HepG2 (cell line): ENCODE data around the gene HSPA1A. TPM values are rescaled to one million over a fixed set of nuclear protein-coding genes. Genes with fewer than 3 reads are reported as not detected.

ENCODE experiments used
- AFF4 ChIP-seq: sonication (generic); formaldehyde crosslinking; IDR thresholded peaks from 2 replicates; pipeline ENCODE4 v1.4.0; 2020; ENCODE audit warnings: missing genetic modification reagents
- CBX5 ChIP-seq: sonication (generic); formaldehyde crosslinking; IDR thresholded peaks from 2 replicates; pipeline ENCODE4 v1.4.0; 2020; ENCODE audit warnings: missing genetic modification reagents, borderline replicate concordance
- GPN1 ChIP-seq: sonication (generic); formaldehyde crosslinking; IDR thresholded peaks from 2 replicates; pipeline ENCODE4 v1.5.1; 2020; ENCODE audit warnings: missing genetic modification reagents, borderline replicate concordance
- GTF3A ChIP-seq: sonication (generic); formaldehyde crosslinking; conservative IDR thresholded peaks from 2 replicates; pipeline ENCODE4 v1.4.0; 2020; ENCODE audit warnings: mild to moderate bottlenecking, missing genetic modification reagents
- NFYB ChIP-seq: sonication (generic); formaldehyde crosslinking; IDR thresholded peaks from 2 replicates; pipeline ENCODE4 v1.4.0; 2020; ENCODE audit warnings: missing genetic modification reagents
- SIX1 ChIP-seq: sonication (generic); formaldehyde crosslinking; IDR thresholded peaks from 2 replicates; pipeline ENCODE4 v1.4.0; 2020; ENCODE audit warnings: missing genetic modification reagents, borderline replicate concordance
- SP1 ChIP-seq, 2 experiments: fragments of 450-650 bp in 1 of 2; sonication (generic) in 1 of 2; formaldehyde crosslinking in 1 of 2; IDR thresholded peaks; 2 replicates each; pipeline versions ENCODE4 v1.4.0 to v1.6.1; 2016 to 2020; ENCODE audit warnings: missing genetic modification reagents in 1 of 2
- THAP7 ChIP-seq: sonication (generic); formaldehyde crosslinking; IDR thresholded peaks from 2 replicates; pipeline ENCODE4 v1.8.1; 2023; ENCODE audit warnings: mild to moderate bottlenecking, missing genetic modification reagents
- ZEB1 ChIP-seq: IDR thresholded peaks from 2 replicates; pipeline ENCODE4 v1.6.1; 2012; ENCODE audit warnings: mild to moderate bottlenecking, low read depth, inconsistent platforms; ENCODE audit not compliant: insufficient replicate concordance
- ZNF253 ChIP-seq: sonication (generic); formaldehyde crosslinking; IDR thresholded peaks from 2 replicates; pipeline ENCODE4 v1.8.0; 2022; ENCODE audit warnings: mild to moderate bottlenecking, missing genetic modification reagents, borderline replicate concordance
- ZNF256 ChIP-seq: sonication (generic); formaldehyde crosslinking; conservative IDR thresholded peaks from 2 replicates; pipeline ENCODE4 v1.4.0; 2020; ENCODE audit warnings: missing genetic modification reagents
- ZNF33A ChIP-seq: sonication (generic); formaldehyde crosslinking; IDR thresholded peaks from 2 replicates; pipeline ENCODE4 v1.5.1; 2020; ENCODE audit warnings: missing genetic modification reagents, mild to moderate bottlenecking, moderate library complexity, borderline replicate concordance
- ZNF354B ChIP-seq: sonication (generic); formaldehyde crosslinking; IDR thresholded peaks from 2 replicates; pipeline ENCODE4 v1.8.0; 2022; ENCODE audit warnings: mild to moderate bottlenecking, missing genetic modification reagents
- ZNF503 ChIP-seq: sonication (generic); formaldehyde crosslinking; IDR thresholded peaks from 2 replicates; pipeline ENCODE4 v1.4.0; 2020; ENCODE audit warnings: missing genetic modification reagents
- ZNF570 ChIP-seq: sonication (generic); formaldehyde crosslinking; IDR thresholded peaks from 2 replicates; pipeline ENCODE4 v1.4.0; 2020; ENCODE audit warnings: mild to moderate bottlenecking, missing genetic modification reagents, borderline replicate concordance
- polyA plus RNA-seq, 8 experiments: library from polyadenylated mRNA; depleted of rRNA in 3 of 8; stranded (reverse) in 7 of 8; unstranded in 1 of 8; fragments of >200 nt; fragmentation: Illumina TruSeq in 4 of 8; extraction: Trizol in 4 of 8; gene quantifications; 2 replicates each; pipeline versions ENCODE4 v1.2.1 to v1.2.3, GENCODE V29; 2011 to 2016; ENCODE audit warnings: low read depth in 4 of 8, missing spikeins in 1 of 8, mixed read lengths in 1 of 8; ENCODE audit not compliant: insufficient read depth in 1 of 8
- total RNA-seq, 5 experiments: library from RNA; depleted of rRNA; stranded (reverse); fragments of >200 nt; fragmentation: Illumina TruSeq; extraction: Trizol; gene quantifications; 2 replicates each; pipeline ENCODE4 v1.2.3, GENCODE V29; 2016; ENCODE audit warnings: low read depth in 1 of 5
- TF ChIP-seq, protein P1 (sequence below): sonication (generic); formaldehyde crosslinking; IDR thresholded peaks from 2 replicates; pipeline ENCODE4 v1.8.0; 2022; ENCODE audit warnings: mild to moderate bottlenecking, missing genetic modification reagents

HSPA1A gene
- total and polyA plus RNA-seq, 2 of the 13 experiments (the other 11 are each of a cell fraction or from before 2014, with no cell fraction given): 44.5 to 85.0 TPM

- TF ChIP-seq THAP7 (CRISPR knock-in tag): no peak
- TF ChIP-seq ZNF503 (CRISPR knock-in tag): no peak
- no peak for TF ChIP-seq ZNF256
- no peak for TF ChIP-seq GPN1 (CRISPR knock-in tag)
- no peak for TF ChIP-seq NFYB (CRISPR knock-in tag)
- no peak for TF ChIP-seq AFF4 (CRISPR knock-in tag)
- no peak for TF ChIP-seq ZEB1
- TF ChIP-seq, protein P1, sequence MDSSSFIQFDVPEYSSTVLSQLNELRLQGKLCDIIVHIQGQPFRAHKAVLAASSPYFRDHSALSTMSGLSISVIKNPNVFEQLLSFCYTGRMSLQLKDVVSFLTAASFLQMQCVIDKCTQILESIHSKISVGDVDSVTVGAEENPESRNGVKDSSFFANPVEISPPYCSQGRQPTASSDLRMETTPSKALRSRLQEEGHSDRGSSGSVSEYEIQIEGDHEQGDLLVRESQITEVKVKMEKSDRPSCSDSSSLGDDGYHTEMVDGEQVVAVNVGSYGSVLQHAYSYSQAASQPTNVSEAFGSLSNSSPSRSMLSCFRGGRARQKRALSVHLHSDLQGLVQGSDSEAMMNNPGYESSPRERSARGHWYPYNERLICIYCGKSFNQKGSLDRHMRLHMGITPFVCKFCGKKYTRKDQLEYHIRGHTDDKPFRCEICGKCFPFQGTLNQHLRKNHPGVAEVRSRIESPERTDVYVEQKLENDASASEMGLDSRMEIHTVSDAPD (CRISPR knock-in tag): no peak
- no peak for TF ChIP-seq GTF3A (CRISPR knock-in tag)
- TF ChIP-seq CBX5 (CRISPR knock-in tag): no peak
- no peak for TF ChIP-seq ZNF33A (CRISPR knock-in tag)
- no peak for TF ChIP-seq ZNF253 (CRISPR knock-in tag)
- TF ChIP-seq SIX1 (CRISPR knock-in tag): no peak
- no peak for TF ChIP-seq ZNF354B (CRISPR knock-in tag)
- TF ChIP-seq ZNF570 (CRISPR knock-in tag): no peak
- no peak for TF ChIP-seq SP1 (IDR thresholded peaks at IDR 0.05)
- no peak for TF ChIP-seq SP1 (CRISPR knock-in tag; IDR thresholded peaks at IDR 0.05)
Measured at GRCh38 chr6:31822036-31822821, 6.9 kb downstream of the HSPA1A start (continued).
